ENCODE results near the gene KIF20A. TPM values are rescaled to one million over a fixed set of nuclear protein-coding genes. Genes with fewer than 3 reads are reported as not detected.
"Not testable (repeated sequence)": the region's sequence is repeated elsewhere in the genome, so short reads cannot be mapped to it uniquely, and the experiment has no call there.

KIF20A gene
- total RNA-seq, 4 donors from 2014 or later, result 33.8 TPM; not detected in 3

- no peak overlapping the region for H3K27ac ChIP-seq
- no peaks in the 10 kb centered on the region for H3K27me3 ChIP-seq
- no peaks in the 10 kb centered on the region for H3K4me1 ChIP-seq
- TF ChIP-seq POLR2A (IDR thresholded peaks at IDR 0.05), result no peak
- no peak for TF ChIP-seq CTCF (IDR thresholded peaks at IDR 0.05)
- no peak overlapping the region for H3K4me3 ChIP-seq
- intact Hi-C loops (cut with DNase I; ENCODE audit: low total_unique reads), result no loop called here
- DNase-seq, result no peak
- no peaks in the 10 kb centered on the region for H3K36me3 ChIP-seq
- H3K9me3 ChIP-seq, result no peaks in the 10 kb centered on the region
These were observed 39.2 kb upstream of the KIF20A start for GRCh38 chr5:138139781-138140090.

- Histone ChIP-seq H3K9me3 (no peaks in the 10 kb centered on the region), H3K27ac (no peak overlapping the region), H3K27me3 (no peaks in the 10 kb centered on the region), H3K4me1 (no peaks in the 10 kb centered on the region), H3K4me3 (no peak overlapping the region), H3K36me3 (no peaks in the 10 kb centered on the region)
- TF ChIP-seq POLR2A (IDR thresholded peaks at IDR 0.05) (no peak), CTCF (IDR thresholded peaks at IDR 0.05) (no peak)
- intact Hi-C loops (cut with DNase I; ENCODE audit: low total_unique reads), result no loop called here
- no peak for DNase-seq
These were observed 38.6 kb upstream of the KIF20A start for GRCh38 chr5:138140268-138140667.

GRCh38 chr5:138141734-138142133, 37.2 kb upstream of the KIF20A start:
- Histone ChIP-seq H3K36me3 (no peaks in the 10 kb centered on the region), H3K4me3 (no peak overlapping the region), H3K9me3 (no peaks in the 10 kb centered on the region), H3K4me1 (no peaks in the 10 kb centered on the region), H3K27me3 (no peaks in the 10 kb centered on the region), H3K27ac (no peak overlapping the region)
- DNase-seq, result no peak
- intact Hi-C loops (cut with DNase I; ENCODE audit: low total_unique reads), result no loop called here
- TF ChIP-seq POLR2A (IDR thresholded peaks at IDR 0.05), result no peak
- no peak for TF ChIP-seq CTCF (IDR thresholded peaks at IDR 0.05)

GRCh38 chr5:138143578-138143977, 35.3 kb upstream of the KIF20A start:
- H3K27me3 ChIP-seq; H3K9me3 ChIP-seq; H3K4me1 ChIP-seq; H3K27ac ChIP-seq; intact Hi-C loops (cut with DNase I; ENCODE audit: low total_unique reads); DNase-seq; H3K36me3 ChIP-seq; H3K4me3 ChIP-seq: not testable (repeated sequence)

- TF ChIP-seq POLR2A (IDR thresholded peaks at IDR 0.05) (no peak), CTCF (IDR thresholded peaks at IDR 0.05) (no peak)
- no peaks in the 10 kb centered on the region for H3K4me1 ChIP-seq
- no peaks in the 10 kb centered on the region for H3K9me3 ChIP-seq
- no peaks in the 10 kb centered on the region for H3K36me3 ChIP-seq
- DNase-seq, result peak in 1 of 2 donors; percentile 17
- intact Hi-C loops (cut with DNase I; ENCODE audit: low total_unique reads), result no loop called here
- no peak overlapping the region for H3K27ac ChIP-seq
- H3K4me3 ChIP-seq, result no peak overlapping the region
- H3K27me3 ChIP-seq, result no peaks in the 10 kb centered on the region
These were observed 30.1 kb upstream of the KIF20A start for GRCh38 chr5:138148811-138149210.

- Histone ChIP-seq H3K4me3 (no peak overlapping the region), H3K27ac (no peak overlapping the region), H3K4me1 (no peaks in the 10 kb centered on the region), H3K36me3 (no peaks in the 10 kb centered on the region), H3K27me3 (no peaks in the 10 kb centered on the region), H3K9me3 (no peaks in the 10 kb centered on the region)
- TF ChIP-seq CTCF (IDR thresholded peaks at IDR 0.05), result no peak
- no peak for TF ChIP-seq POLR2A (IDR thresholded peaks at IDR 0.05)
- DNase-seq, result no peak
- intact Hi-C loops (cut with DNase I; ENCODE audit: low total_unique reads), result no loop called here
These were observed 29.4 kb upstream of the KIF20A start for GRCh38 chr5:138149530-138149929.

- intact Hi-C loops (cut with DNase I; ENCODE audit: low total_unique reads); H3K4me3 ChIP-seq; DNase-seq; H3K27ac ChIP-seq; H3K27me3 ChIP-seq; H3K36me3 ChIP-seq; H3K9me3 ChIP-seq; H3K4me1 ChIP-seq: not testable (repeated sequence)
These were observed 22.9 kb upstream of the KIF20A start for GRCh38 chr5:138155977-138156376.

All from uterus (tissue), 4 donors.